NCI-H345 (cell line): Measurements from ENCODE around the gene SPINK2.

Experiments
- DNase-seq: peaks from one replicate; lab custom pipeline; 2025; lab: John Stamatoyannopoulos, UW

Gene SPINK2

DNA sequence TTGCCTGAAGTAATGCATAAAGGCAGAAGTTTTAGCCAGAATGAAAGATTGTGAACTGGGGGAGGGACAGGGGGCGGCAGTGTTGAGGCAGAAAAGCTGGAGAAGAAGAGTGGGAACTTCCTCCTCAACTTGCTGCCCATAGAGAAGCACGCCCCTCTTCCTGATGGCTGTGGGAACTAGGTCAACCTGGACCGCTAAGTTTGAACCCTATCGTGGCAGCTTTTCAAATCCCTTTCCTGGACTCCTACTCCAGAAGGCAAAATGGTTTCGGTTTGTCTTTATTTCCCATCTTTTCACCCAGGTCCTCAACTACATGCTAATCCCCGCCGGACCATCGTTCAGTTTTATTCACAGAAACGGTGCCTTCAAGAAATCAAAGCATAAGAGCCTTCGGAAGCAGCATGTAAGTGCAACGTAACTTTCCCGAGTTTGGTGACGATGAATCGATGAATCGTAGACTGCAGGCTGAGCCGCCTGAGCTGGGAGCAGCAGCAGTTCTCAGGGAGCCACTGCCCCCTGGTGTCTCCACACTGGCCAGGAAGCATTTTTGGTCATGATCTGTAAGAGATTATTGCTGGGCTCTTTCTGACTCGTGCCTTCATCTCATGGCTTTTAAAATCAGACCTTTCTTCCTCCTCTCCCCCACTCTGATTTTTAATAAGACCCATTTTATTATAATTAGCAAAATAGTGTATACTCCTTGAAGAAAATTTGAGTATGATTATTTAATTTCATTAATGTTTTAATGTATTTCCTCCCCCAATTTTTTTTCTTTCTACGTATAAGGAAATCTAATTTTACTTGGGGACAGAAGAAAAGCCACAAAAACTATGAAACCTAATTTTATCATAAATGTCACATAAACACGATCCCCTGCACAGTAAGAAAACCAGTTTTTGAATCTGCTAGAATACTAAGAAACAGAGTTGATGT, 21.4 kb downstream of the SPINK2 start:
- peak; percentile 74 for DNase-seq

DNA sequence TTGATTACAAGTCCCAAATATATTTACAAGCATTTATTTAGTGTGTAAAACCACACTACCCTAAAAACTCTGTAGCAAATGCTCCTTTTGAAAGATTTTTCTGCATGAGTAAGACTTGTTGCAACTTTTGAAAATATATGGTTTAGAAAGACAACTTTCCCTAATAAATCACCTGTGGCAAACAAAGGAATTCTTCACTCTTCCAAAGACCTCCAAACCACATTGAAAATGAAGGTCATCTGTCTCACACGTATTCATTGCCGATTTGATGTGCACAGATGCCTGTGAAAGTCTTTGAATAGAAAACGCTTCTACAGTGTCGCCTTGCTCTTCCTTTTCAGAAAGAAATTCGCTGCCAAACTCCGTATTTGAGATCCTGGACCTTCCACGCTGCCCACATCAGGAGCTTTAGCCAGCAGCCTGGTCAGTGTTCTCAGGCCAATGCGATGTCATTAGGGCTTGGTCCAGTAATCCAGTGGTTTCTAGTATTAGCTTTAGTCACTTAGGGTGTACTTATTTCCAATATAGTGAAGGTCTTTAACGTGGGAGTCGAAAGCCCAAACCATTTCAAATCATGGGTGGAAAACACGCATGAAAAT, 22.2 kb downstream of the SPINK2 start:
- no peak for DNase-seq

DNA sequence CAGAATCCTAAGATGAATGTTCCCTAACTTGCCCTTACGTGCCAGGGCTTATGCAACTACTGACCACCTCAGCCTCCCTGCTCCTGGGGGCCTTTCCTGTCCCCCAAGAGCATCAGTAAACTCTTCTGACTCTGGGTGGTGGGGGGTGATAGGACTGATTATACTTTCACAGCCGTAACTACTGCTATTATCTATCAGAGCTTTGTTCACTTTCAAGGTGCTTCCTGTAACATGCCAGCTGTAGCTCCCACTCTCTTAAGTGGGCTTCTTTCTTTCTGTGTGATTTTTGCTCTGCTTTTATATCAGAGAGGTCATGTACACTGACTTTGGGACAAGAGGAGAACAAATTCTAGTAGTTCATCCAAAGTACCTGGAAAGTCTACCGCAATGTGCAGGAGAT, 25.3 kb downstream of the SPINK2 start:
- DNase-seq = no peak

DNA sequence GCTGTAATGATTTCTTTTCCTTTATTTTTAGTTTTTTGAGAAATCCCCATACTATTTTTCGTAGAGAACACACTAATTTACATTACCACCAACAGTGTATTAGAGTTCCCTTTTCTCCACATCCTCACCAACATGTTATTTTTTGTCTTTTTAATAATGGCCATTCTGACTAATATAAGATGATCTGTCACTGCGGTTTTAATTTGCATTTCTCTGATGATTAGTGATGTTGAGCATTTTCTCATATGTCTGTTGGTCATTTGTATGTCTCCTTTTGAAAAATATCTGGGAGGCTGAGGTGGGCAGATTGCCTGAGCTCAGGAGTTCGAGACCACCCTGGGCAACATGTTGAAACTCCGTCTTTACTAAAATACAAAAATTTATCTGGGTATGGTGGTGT, 30.2 kb downstream of the SPINK2 start:
- no peak for DNase-seq

DNA sequence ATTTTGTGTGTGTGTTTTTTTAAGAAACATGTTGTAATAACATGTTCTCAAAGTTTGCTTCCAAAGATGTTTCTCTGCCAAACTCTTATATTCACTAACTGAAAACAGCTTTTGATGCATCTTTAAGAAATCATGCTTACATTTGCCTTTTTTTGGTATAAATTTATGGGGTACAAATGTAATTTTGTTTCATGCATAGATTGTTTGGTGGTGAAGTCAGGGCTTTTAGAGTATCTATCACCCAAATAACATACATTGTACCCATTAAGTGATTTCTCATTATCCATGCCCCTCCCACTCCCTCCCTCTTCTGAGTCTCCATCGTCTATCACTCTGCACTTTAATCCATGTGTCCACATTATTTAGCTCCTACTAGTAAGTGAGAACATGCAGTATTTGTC, 30.8 kb downstream of the SPINK2 start:
- no peak for DNase-seq

DNA sequence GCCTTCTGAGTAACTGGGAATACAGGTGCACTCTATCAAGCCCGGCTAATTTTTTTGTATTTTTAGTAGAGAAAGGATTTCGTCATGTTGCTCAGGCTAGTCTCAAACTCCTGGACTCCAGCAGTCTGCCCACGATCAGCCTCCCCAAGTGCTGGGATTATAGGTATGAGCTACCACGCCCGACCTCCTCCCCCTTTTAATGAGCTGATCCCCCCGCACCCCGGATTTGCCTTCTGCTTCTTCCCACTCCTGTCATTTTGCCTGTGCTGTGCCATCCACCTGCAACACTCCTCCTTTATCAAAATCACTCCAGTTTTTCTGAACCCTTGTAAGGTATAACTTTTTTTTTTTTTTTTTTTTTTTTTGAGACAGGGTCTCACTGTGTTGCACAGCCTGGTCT, 33.4 kb downstream of the SPINK2 start:
- DNase-seq = no peak

DNA sequence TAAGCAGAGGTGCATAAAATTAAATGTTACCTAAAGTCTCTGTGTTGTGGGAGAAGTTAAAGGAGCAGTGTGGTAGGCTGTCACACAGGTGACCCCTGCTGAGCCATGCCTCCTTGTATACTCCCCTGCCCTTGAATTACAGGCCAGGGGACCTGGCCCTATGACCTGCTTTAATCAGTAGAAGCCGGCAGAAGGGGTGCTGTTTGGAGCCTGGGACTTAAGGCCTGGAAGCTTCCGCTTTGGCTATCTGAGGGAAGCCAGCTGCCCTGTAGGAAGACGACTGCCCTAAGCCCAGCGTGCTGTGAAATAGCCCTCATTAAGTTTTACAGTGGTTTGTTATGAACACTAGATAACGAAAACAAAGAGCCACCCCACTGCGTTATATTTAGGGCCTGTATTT, 34.1 kb downstream of the SPINK2 start:
- DNase-seq = no peak

DNA sequence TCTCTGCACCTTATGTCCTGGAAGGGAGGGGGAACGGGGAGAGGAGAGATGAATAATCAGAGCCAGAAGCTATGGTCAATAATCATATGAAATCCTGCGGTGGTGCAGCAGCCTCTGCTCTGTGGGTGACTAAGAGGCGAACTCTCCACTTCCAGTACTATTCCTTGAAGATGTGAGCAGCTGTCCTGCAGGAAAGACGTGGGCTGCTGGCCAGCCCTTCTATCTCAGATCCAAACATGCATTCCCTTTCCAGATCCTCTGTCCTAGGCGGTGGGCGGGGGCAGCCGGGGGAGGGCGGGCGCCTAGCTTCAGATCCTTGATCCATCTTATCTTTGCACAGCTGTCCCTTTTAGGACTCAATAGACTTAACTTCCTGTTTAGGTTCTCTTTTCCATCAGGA, 34.5 kb downstream of the SPINK2 start:
- DNase-seq = peak; percentile 1

DNA sequence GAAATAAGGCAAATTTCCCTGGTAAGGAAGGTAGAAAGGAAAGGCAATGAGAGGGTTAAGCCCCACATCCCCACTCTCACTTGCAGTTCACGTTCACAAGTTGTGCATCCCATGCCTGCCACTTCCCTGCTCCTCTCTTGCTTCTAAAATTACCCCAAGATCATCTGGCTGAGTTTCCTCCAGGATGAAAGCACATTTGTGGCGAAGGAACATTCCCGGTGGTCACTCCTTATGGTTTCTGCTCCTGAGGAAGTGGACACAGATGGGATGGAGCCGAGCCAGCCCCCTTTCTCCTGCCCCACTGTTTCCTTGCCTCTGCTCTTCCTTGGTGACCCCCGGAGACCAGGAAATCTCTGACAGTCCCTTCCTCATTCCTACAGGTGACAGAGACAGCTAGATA, 37.5 kb downstream of the SPINK2 start:
- no peak for DNase-seq

DNA sequence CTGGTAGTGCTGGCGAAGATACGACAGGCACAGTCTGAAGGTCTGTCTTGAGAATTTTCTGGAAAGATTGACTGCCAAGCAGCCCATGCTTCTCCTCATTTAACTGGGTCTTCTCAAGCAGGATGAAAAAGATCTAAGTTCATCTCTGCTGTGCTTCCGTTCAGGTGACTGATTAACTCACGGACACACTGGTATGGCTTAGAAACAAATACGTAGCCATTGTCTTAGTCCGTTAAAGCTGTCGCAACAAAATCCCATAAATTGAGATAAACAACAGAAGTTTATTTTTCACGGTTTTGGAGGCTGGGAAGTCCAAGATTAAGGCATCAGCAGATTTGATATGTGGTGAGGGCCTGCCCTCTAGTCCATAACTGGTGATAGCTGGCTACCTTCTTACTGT, 39.5 kb downstream of the SPINK2 start:
- DNase-seq = no peak

DNA sequence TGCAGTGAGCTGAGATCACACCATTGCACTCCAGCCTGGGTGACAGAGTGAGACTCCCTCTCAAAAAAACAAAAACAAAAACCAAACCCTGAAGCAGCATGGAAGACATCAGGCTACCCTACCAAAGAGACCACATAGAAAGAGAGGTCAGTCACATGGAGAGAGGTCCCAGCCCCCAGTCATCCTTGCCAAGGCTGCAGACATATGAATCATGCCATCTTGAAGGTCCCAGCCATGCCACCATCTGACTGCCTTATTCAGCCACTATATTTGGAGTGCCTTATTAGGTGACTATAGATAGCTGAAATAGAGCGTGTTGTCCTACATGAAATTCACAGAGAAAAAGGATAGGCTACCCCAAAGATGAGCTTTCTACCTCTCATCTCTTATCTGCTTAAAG, 48.2 kb downstream of the SPINK2 start:
- DNase-seq = no peak

DNA sequence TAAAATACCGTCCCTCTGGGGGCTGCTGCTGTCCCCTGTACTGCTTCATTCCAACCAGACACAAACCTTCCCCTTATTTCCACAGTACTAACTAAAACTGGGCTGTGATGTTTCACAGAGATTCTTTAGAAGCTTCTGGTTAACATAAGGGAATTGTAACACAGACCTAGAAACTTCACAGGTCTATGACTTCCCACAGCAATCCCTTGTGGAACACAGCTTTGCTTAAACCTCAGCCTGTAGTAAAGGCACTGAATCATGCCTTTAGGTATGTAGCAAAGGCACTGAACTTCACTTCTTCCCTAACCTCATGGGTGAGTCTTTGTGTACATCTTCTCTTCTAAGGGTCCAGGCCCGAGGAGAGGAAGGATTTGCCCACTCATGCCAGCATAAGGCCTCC, 49.4 kb downstream of the SPINK2 start:
- DNase-seq = no peak

DNA sequence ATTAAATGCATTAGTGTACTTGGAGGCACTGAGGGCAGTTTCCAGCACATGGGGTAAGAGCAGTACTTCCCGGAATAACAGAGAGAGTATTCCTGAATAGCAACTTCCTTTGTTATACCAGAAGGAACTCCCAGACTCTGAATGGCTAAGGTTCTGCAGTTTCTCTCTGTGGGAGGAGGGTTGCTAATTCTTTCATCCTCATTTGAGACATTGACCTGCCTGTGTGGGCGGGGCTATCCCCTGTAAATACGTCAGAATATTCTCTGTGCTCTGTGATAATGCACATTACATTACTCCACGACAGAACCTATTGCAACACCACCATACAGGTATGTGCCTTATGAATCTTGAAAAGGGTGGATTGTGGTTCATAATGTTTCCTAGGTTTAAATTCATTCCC, 52.7 kb downstream of the SPINK2 start:
- no peak for DNase-seq

DNA sequence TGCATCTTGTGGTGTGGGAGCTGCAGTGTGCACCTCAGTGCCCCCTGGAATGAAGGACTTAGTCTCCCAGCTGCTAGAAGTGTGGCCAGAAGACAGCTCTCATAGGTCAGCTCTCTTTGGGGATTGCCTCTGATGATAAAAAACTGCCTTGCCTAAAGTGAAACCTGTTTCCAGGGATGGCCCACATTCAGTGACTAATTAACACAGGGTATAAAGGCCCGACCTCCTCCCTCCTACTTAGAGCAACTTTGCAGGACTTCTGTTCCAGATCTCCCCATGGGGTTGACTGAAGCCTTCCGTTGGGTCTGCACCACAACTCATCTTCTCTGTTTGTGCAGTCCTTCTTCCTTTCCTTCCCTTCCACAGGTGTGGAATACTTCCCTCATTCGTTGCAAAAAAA, 53.2 kb downstream of the SPINK2 start:
- no peak for DNase-seq

DNA sequence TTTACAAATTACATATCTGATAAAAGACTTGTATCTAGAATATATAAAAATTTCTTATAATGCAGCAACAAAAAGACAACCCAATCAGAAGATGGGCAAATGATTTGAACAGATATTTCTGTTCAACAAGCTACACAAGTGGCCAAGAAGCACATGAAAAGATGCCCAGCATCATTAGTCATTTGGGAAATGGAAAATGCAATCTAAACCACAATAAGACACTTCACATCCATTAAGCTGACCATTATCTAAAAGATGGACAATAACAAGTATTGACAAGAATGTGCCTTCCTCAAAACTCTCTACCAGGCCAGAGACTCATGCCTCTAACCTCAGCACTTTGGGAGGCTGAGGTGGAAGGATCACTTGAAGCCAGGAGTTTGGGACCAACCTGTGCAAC, 53.9 kb downstream of the SPINK2 start:
- no peak for DNase-seq

DNA sequence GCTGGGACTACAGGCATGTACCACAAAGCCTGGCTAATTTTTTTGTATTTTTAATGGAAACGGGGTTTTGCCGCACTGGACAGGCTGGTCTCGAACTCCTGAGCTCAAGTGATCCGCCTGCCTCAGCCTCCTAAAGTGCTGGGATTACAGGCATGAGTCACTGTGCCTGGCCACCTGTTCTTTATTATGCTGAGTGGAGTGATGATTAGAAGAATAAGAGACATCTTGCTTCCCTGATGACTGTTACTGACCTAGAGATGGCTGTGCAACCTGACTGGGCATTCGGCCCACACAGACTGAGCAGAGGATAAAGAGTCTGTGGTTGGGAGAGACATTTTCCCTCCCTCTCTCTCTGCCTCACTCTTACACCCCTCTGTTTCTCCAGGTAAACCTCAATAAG, 56.7 kb downstream of the SPINK2 start:
- no peak for DNase-seq

DNA sequence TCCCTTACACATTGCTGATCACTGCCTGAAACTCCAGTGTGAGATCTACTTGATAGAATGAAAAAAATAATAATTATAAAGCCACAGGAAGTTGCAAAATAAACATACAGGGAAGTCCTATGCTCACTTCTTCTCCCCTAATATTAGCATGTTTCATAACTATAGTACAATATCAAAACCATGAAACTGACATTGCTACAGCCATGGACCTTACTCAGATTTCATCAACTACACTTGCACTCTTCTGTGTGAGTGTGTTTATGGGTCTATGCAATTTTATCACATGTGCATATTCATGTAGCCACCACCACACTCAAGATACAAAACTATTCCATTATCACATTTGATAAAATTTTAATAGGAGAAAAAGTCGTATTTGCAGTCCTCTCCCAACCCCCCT, 57.3 kb downstream of the SPINK2 start:
- no peak for DNase-seq

DNA sequence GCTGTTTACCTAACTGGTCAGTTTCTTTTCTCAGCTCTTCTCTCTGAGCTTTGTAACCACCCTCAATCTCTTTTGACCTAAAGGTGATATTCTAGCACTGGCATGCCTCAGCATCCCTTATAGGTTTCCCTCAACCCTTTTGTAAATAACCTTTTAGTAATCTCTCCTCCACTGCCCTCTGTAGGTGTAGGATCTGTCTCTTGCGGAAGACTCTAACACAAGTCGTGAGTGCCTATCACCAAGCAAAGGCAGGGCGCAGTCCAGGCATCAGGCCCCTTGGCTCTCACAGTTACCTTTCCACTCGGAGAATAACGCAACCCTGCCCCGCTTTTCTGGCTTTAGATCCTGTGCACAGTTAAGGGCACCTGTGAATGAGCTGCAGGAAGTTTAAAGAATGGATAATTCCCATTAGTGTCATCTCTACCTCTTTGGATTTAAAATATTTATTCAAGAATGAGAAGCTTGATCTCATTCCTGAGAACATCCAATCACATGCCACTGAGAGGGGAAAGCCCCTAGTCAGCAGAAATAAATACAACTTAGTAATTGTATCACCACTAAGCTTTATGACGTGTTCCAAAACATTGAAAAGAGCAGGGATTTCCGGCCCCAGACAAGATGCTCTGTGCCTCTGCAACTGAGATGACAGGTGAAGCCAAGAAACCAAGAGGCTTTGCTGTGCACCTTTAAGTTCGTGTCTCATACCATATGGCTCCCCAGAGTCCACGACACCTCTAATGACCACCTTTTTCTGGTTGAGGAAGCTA, 58.8 kb downstream of the SPINK2 start:
- DNase-seq = no peak

DNA sequence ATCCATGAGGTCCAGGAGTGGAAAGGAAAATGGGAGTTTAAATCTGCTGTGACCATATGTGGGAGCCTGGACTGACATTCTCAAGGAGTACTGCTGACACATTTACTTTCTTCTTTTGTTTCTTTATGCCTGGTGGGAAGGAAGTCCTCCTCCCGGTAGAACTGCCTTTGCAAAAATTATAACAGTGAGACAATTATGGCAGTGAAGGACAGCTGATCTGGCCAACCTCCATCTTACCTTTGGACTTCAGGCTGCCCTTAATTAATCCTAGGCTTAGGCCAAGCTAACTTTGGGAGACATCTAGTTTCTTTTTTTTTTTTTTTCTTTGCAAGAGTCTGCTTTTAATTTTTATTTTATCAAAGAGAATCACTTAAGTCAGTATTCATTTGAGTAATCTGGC, 61.3 kb downstream of the SPINK2 start:
- no peak for DNase-seq
